IMR-90 (cell line): Measurements from ENCODE around the gene RCOR3. TPM values are rescaled to one million over a fixed set of nuclear protein-coding genes. Genes with fewer than 3 reads are reported as not detected.

Experiments used
- ATAC-seq: fragments of 200-7000 bp; cut with Tn5 transposase; 2 replicates; pipeline ENCODE4 v1.9.1; 2020; ENCODE audit warnings: low read depth, mild to moderate bottlenecking, moderate library complexity
- BruUV-seq: library from RNA; stranded (reverse); fragments of 400-500 nt; replicated peaks from 2 replicates; lab custom pipeline; 2021; lab: Mats Ljungman, UMichigan
- CTCF ChIA-PET: fragments of 300-600 bp; formaldehyde crosslinking; extraction: SDS; loops from one replicate; lab custom pipeline; 2021; ENCODE audit warnings: antibody characterized with exemption; lab: Yijun Ruan, JAX
- POLR2A ChIA-PET: fragments of 300-600 bp; sonication (Branson Sonifier 250); formaldehyde crosslinking; loops from one replicate; lab custom pipeline; 2022; ENCODE audit warnings: antibody characterized with exemption; ENCODE audit not compliant: unreplicated experiment; lab: Charles Lee
- DNase-seq: peaks from one replicate; pipeline ENCODE4 v3.0.0; 2013
- H2AFZ ChIP-seq: replicated peaks from 2 replicates; pipeline ENCODE3; 2013; ENCODE audit warnings: low read length, mild to moderate bottlenecking; ENCODE audit not compliant: poor library complexity
- H2AK5ac ChIP-seq: 2 replicates; pipeline ENCODE4 v1.6.1; 2013; ENCODE audit warnings: low read depth, low read length, inconsistent platforms
- H2AK9ac ChIP-seq: replicated peaks from 2 replicates; pipeline ENCODE3; 2013; ENCODE audit warnings: mild to moderate bottlenecking, low read depth, low read length, moderate library complexity; ENCODE audit not compliant: poor library complexity
- H2BK120ac ChIP-seq: 2 replicates; pipeline ENCODE4 v1.6.1; 2013; ENCODE audit warnings: low read depth, low read length, inconsistent platforms
- H2BK15ac ChIP-seq: 3 replicates; pipeline ENCODE4 v1.6.1; 2013; ENCODE audit warnings: low read depth, low read length, inconsistent platforms
- H2BK20ac ChIP-seq: 2 replicates; pipeline ENCODE4 v1.6.1; 2013; ENCODE audit warnings: low read depth, mild to moderate bottlenecking, inconsistent platforms, low read length, moderate library complexity
- H2BK5ac ChIP-seq: 2 replicates; pipeline ENCODE4 v1.6.1; 2013; ENCODE audit warnings: mild to moderate bottlenecking, low read depth, low read length, inconsistent platforms; ENCODE audit not compliant: poor library complexity, severe bottlenecking
- H3K14ac ChIP-seq: replicated peaks from 2 replicates; pipeline ENCODE4 v1.6.1; 2013; ENCODE audit warnings: low read depth, low read length, inconsistent platforms
- H3K18ac ChIP-seq: 2 replicates; pipeline ENCODE4 v1.6.1; 2013; ENCODE audit warnings: low read depth, low read length, control low read depth
- H3K23ac ChIP-seq: 2 replicates; pipeline ENCODE4 v1.6.1; 2013; ENCODE audit warnings: low read depth, low read length, inconsistent platforms
- H3K27ac ChIP-seq: 2 replicates; pipeline ENCODE4 v1.5.1; 2013; ENCODE audit warnings: mild to moderate bottlenecking, control low read depth, low read length; ENCODE audit not compliant: insufficient read depth
- H3K27me3 ChIP-seq: 2 replicates; pipeline ENCODE4 v1.6.1; 2013; ENCODE audit warnings: low read length; ENCODE audit not compliant: control insufficient read depth, insufficient read depth
- H3K36me3 ChIP-seq: 2 replicates; pipeline ENCODE4 v1.6.1; 2013; ENCODE audit warnings: low read length, mixed read lengths; ENCODE audit not compliant: control insufficient read depth, insufficient read depth
- H3K4ac ChIP-seq: 2 replicates; pipeline ENCODE4 v1.6.1; 2013; ENCODE audit warnings: low read depth, low read length, inconsistent platforms
- H3K4me1 ChIP-seq: 2 replicates; pipeline ENCODE4 v1.6.1; 2013; ENCODE audit warnings: low read length, mixed read lengths; ENCODE audit not compliant: control insufficient read depth, insufficient read depth
- H3K4me2 ChIP-seq: 2 replicates; pipeline ENCODE4 v1.6.1; 2013; ENCODE audit warnings: low read depth, mild to moderate bottlenecking, control low read depth, low read length, moderate library complexity
- H3K4me3 ChIP-seq: 2 replicates; pipeline ENCODE4 v1.5.1; 2013; ENCODE audit warnings: low read depth, mild to moderate bottlenecking, control low read depth, low read length, moderate library complexity; ENCODE audit not compliant: insufficient read depth
- H3K56ac ChIP-seq: 2 replicates; pipeline ENCODE4 v1.6.1; 2013; ENCODE audit warnings: low read length, inconsistent platforms; ENCODE audit not compliant: insufficient read depth; ENCODE audit errors: extremely low read depth
- H3K79me1 ChIP-seq, 2 experiments: 2 replicates each; pipeline ENCODE4 v1.6.1; 2013; ENCODE audit warnings: low read length in 2 of 2, inconsistent platforms in 1 of 2, low read depth in 1 of 2
- H3K9ac ChIP-seq: 2 replicates; pipeline ENCODE4 v1.6.1; 2013; ENCODE audit warnings: low read depth, low read length, control low read depth
- H3K9me1 ChIP-seq: 2 replicates; pipeline ENCODE4 v1.6.1; 2013; ENCODE audit warnings: low read length, inconsistent platforms; ENCODE audit not compliant: insufficient read depth
- H3K9me3 ChIP-seq: 2 replicates; pipeline ENCODE4 v1.6.1; 2013; ENCODE audit warnings: low read length; ENCODE audit not compliant: control insufficient read depth, insufficient read depth
- H4K20me1 ChIP-seq: 2 replicates; pipeline ENCODE4 v1.6.1; 2013; ENCODE audit warnings: low read length, inconsistent platforms; ENCODE audit not compliant: insufficient read depth
- H4K5ac ChIP-seq: 2 replicates; pipeline ENCODE4 v1.6.1; 2013; ENCODE audit warnings: mild to moderate bottlenecking, low read depth, low read length, control low read depth
- H4K8ac ChIP-seq, 2 experiments: 2 replicates each; pipeline ENCODE4 v1.6.1; 2013; ENCODE audit warnings: low read depth in 2 of 2, low read length in 2 of 2, control low read depth in 1 of 2, inconsistent platforms in 1 of 2
- H4K91ac ChIP-seq: 2 replicates; pipeline ENCODE4 v1.6.1; 2013; ENCODE audit warnings: low read depth, low read length, inconsistent platforms; ENCODE audit not compliant: insufficient read depth
- BHLHE40 ChIP-seq: fragments of 150-350 bp; IDR thresholded peaks from 2 replicates; pipeline ENCODE4 v1.6.1; 2016; ENCODE audit warnings: mild to moderate bottlenecking, low read depth, low read length
- CTCF ChIP-seq: conservative IDR thresholded peaks from 2 replicates; pipeline ENCODE4 v1.5.1; 2012; ENCODE audit warnings: mild to moderate bottlenecking, low read depth, low read length, improper control_type of control experiment
- ELK1 ChIP-seq: fragments of 150-350 bp; IDR thresholded peaks from 2 replicates; pipeline ENCODE4 v1.6.1; 2016; ENCODE audit warnings: low read depth, mild to moderate bottlenecking, low read length, moderate library complexity, borderline replicate concordance
- FOS ChIP-seq: fragments of 150-350 bp; IDR thresholded peaks from 2 replicates; pipeline ENCODE4 v1.6.1; 2016; ENCODE audit warnings: low read depth, low read length
- MAZ ChIP-seq: IDR thresholded peaks from 2 replicates; pipeline ENCODE4 v1.6.1; 2012; ENCODE audit warnings: low read depth, mild to moderate bottlenecking, low read length, improper control_type of control experiment, moderate library complexity, borderline replicate concordance
- MXI1 ChIP-seq: IDR thresholded peaks from 2 replicates; pipeline ENCODE4 v1.6.1; 2012; ENCODE audit warnings: low read depth, mild to moderate bottlenecking, low read length, moderate library complexity, borderline replicate concordance
- POLR2A ChIP-seq: IDR thresholded peaks from 2 replicates; pipeline ENCODE4 v1.6.1; 2012; ENCODE audit warnings: mild to moderate bottlenecking, low read depth, low read length
- RCOR1 ChIP-seq: IDR thresholded peaks from 2 replicates; pipeline ENCODE4 v1.6.1; 2012; ENCODE audit warnings: mild to moderate bottlenecking, low read length, improper control_type of control experiment; ENCODE audit not compliant: insufficient replicate concordance
- RFX5 ChIP-seq: IDR thresholded peaks from 2 replicates; pipeline ENCODE4 v1.8.0; 2012; ENCODE audit warnings: low read depth, mild to moderate bottlenecking, low read length, moderate library complexity
- SMC3 ChIP-seq: fragments of 150-350 bp; IDR thresholded peaks from 2 replicates; pipeline ENCODE4 v1.6.1; 2016; ENCODE audit warnings: low read depth, mild to moderate bottlenecking, antibody characterized with exemption, low read length, moderate library complexity
- USF2 ChIP-seq: fragments of 150-350 bp; IDR thresholded peaks from 2 replicates; pipeline ENCODE4 v1.6.1; 2017; ENCODE audit warnings: mild to moderate bottlenecking, antibody characterized with exemption, low read length, low read depth
- WGBS, 2 experiments: methylation state at CpG; one replicate each; pipeline versions ENCODE4 v1.1.5 to v1.1.7; 2013; ENCODE audit warnings: missing lambda C conversion rate in 2 of 2; ENCODE audit not compliant: insufficient read length in 1 of 2; ENCODE audit errors: extremely low coverage in 2 of 2; 5-methylcytosine and 5-hydroxymethylcytosine counted together
- dilution Hi-C: fragments of 300-500 bp; cut with HindIII; formaldehyde crosslinking; loops from one replicate; pipeline ENCODE4 v1.14.3; 2018; ENCODE audit warnings: low sequenced_read_pairs; ENCODE audit not compliant: unreplicated experiment
- in situ Hi-C: fragments of 300-500 bp; cut with MboI; formaldehyde crosslinking; loops from 3 replicates; pipeline ENCODE4 v1.14.3; 2019; ENCODE audit warnings: low sequenced_read_pairs, inconsistent platforms, mixed read lengths
- intact Hi-C: fragments of 100-400 bp; cut with micrococcal nuclease; formaldehyde crosslinking; loops from 2 replicates; pipeline ENCODE4 v1.10.0; 2022
- polyA plus RNA-seq, 3 experiments: library from polyadenylated mRNA; depleted of rRNA; stranded (reverse); fragments of >200 nt; gene quantifications; 2 replicates each; pipeline ENCODE4 v1.2.3, GENCODE V29; 2012; ENCODE audit warnings: low replicate concordance in 1 of 3
- total RNA-seq: library from RNA; depleted of rRNA; stranded (reverse); fragments of >200 nt; gene quantifications from 2 replicates; pipeline ENCODE4 v1.2.3, GENCODE V29; 2012

RCOR3 gene
- total and polyA plus RNA-seq, 2 of the 4 experiments (the other 2 are of a cell fraction): 8.1 to 16.4 TPM

GRCh38 chr1:211358685-211359084 lies 99.5 kb downstream of the RCOR3 start:
- CTCF ChIA-PET: no interaction called here

More at GRCh38 chr1:211358685-211359084, 99.5 kb downstream of the RCOR3 start:
- no peak overlapping the region for H2BK20ac ChIP-seq
- DNase-seq (no peak), ATAC-seq (no peak)
- H3K4me1 ChIP-seq: peaks cover 6% of the 10 kb centered on the region
- no peaks in the 10 kb centered on the region for H3K9me3 ChIP-seq
- peaks cover 19% of the 10 kb centered on the region for H3K36me3 ChIP-seq
- H4K20me1 ChIP-seq: no peaks in the 10 kb centered on the region
- no peak overlapping the region for H2BK120ac ChIP-seq
- H3K4ac ChIP-seq: no peak overlapping the region
- no peak overlapping the region for H3K4me3 ChIP-seq
- H2AK9ac ChIP-seq: no peak overlapping the region
- no peak overlapping the region for H3K56ac ChIP-seq
- WGBS, 2 experiments: no CpG with 5 or more reads among the region's 1 CpG
- H2BK15ac ChIP-seq: no peak overlapping the region
- no peak overlapping the region for H3K4me2 ChIP-seq
- intact Hi-C loops (no loop called here), dilution Hi-C loops (no loop called here), in situ Hi-C loops (no loop called here)
- H3K79me1 ChIP-seq: peaks cover 12 to 16% of the 10 kb centered on the region in 2 experiments; a peak in 3 of 4 replicates
- H2BK5ac ChIP-seq: no peak overlapping the region
- H2AFZ ChIP-seq: no peak overlapping the region
- H3K9me1 ChIP-seq: peaks cover 10% of the 10 kb centered on the region; the same call in 1 of the 2 replicates
- H3K27me3 ChIP-seq: no peaks in the 10 kb centered on the region
- H3K23ac ChIP-seq: no peak overlapping the region
- BruUV-seq: no TSS peak
- POLR2A ChIA-PET: no interaction called here
- H4K5ac ChIP-seq: no peak overlapping the region
- no peak overlapping the region for H3K27ac ChIP-seq
- TF ChIP-seq BHLHE40: no peak
- TF ChIP-seq FOS: no peak
- TF ChIP-seq MXI1: no peak
- no peak for TF ChIP-seq RCOR1
- TF ChIP-seq SMC3: no peak
- no peak for TF ChIP-seq CTCF
- no peak for TF ChIP-seq ELK1
- no peak for TF ChIP-seq USF2
- TF ChIP-seq POLR2A: no peak
- no peak for TF ChIP-seq RFX5
- no peak for TF ChIP-seq MAZ
- no peak overlapping the region for H4K91ac ChIP-seq
- no peak overlapping the region for H2AK5ac ChIP-seq
- no peak overlapping the region for H3K14ac ChIP-seq
- H3K18ac ChIP-seq: no peak overlapping the region
- no peak overlapping the region for H3K9ac ChIP-seq
- H4K8ac ChIP-seq: no peak overlapping the region
